ENCODE results near the gene FUBP1. TPM values are rescaled to one million over a fixed set of nuclear protein-coding genes. Genes with fewer than 3 reads are reported as not detected.

FUBP1 gene
- total RNA-seq, 1 donor from 2014 or later: 243 TPM

DNA sequence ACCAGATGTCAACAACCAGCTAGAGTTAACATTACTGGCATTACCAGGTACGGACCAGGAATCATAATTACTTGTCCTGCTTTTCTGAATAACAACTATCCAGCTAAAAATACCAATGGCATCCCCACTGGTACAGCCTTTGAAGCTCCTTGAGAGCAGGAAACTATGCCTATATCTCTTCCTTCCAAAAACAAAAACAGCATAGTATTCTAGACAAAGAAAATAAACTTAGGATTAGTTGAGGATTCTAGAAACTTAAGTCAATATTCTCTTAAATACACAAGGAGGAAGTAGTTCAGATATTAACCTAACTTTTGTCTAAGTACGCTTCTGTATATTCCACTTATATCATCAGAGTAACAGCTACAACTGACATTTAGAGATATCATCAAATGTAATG, 3.0 kb downstream of the FUBP1 start:
- H3K27ac Mint-ChIP-seq (ENCODE audit: unreplicated experiment): no peak overlapping the region
- H3K4me3 Mint-ChIP-seq (ENCODE audit: unreplicated experiment): peak overlapping the region; percentile 86
- peaks cover 28% of the 10 kb centered on the region for H3K4me1 Mint-ChIP-seq (ENCODE audit: low read depth, unreplicated experiment)
- no peak for DNase-seq
- peaks cover 6% of the 10 kb centered on the region for H3K9me3 Mint-ChIP-seq (ENCODE audit: unreplicated experiment)
- TF ChIP-seq, protein P1, sequence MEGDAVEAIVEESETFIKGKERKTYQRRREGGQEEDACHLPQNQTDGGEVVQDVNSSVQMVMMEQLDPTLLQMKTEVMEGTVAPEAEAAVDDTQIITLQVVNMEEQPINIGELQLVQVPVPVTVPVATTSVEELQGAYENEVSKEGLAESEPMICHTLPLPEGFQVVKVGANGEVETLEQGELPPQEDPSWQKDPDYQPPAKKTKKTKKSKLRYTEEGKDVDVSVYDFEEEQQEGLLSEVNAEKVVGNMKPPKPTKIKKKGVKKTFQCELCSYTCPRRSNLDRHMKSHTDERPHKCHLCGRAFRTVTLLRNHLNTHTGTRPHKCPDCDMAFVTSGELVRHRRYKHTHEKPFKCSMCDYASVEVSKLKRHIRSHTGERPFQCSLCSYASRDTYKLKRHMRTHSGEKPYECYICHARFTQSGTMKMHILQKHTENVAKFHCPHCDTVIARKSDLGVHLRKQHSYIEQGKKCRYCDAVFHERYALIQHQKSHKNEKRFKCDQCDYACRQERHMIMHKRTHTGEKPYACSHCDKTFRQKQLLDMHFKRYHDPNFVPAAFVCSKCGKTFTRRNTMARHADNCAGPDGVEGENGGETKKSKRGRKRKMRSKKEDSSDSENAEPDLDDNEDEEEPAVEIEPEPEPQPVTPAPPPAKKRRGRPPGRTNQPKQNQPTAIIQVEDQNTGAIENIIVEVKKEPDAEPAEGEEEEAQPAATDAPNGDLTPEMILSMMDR (IDR thresholded peaks at IDR 0.05; ENCODE audit: partially characterized antibody, unreplicated experiment): no peak
- H3K36me3 Mint-ChIP-seq (ENCODE audit: unreplicated experiment): no peaks in the 10 kb centered on the region
- H3K27me3 Mint-ChIP-seq (ENCODE audit: unreplicated experiment): peaks cover 8% of the 10 kb centered on the region

DNA sequence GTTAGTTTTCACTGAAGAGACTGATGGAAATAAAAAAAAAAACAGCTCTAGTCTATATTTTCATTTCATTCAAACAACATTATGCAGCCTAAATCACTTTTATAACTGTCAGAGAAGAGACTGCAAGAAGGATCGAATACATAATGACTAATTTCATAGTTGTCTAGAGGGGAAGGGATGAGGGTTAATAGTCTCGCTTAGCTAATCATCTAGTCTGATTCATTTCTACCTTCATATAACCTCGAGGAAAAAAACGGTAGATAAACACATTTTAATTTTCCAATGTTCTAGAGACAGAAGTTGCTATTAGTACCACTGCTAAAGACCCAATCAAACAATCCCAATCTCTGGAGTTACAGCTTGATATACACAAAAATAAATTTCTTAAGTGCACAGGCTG, 3.5 kb downstream of the FUBP1 start:
- H3K9me3 Mint-ChIP-seq (ENCODE audit: unreplicated experiment): peaks cover 6% of the 10 kb centered on the region
- no peak for DNase-seq
- peaks cover 25% of the 10 kb centered on the region for H3K4me1 Mint-ChIP-seq (ENCODE audit: low read depth, unreplicated experiment)
- H3K36me3 Mint-ChIP-seq (ENCODE audit: unreplicated experiment): no peaks in the 10 kb centered on the region
- peak overlapping the region; percentile 86 for H3K4me3 Mint-ChIP-seq (ENCODE audit: unreplicated experiment)
- H3K27me3 Mint-ChIP-seq (ENCODE audit: unreplicated experiment): peaks cover 6% of the 10 kb centered on the region
- TF ChIP-seq, protein P1 (IDR thresholded peaks at IDR 0.05; ENCODE audit: partially characterized antibody, unreplicated experiment): no peak
- peak overlapping the region; percentile 33 for H3K27ac Mint-ChIP-seq (ENCODE audit: unreplicated experiment)

DNA sequence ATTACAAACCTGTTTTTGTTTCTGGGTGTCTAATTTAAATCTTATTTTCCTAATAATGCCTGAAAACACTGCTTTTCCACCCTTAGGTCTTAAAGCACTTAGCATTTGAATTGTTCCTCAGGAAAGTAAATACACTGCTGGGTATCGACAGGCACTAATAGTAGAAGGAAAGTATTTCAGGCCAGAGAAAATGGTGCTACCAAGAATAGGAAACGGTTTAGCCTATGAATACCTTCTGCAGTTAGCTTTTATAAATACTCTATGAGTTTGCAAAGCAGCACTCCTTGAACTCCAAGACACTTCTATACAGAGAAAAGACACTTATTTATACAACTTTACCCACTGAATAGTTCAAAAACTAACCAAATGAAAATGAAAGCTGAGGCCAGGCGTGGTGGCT, 6.8 kb downstream of the FUBP1 start:
- Mint-ChIP-seq H3K4me3 (ENCODE audit: unreplicated experiment) (no peak overlapping the region), H3K27ac (ENCODE audit: unreplicated experiment) (no peak overlapping the region), H3K4me1 (ENCODE audit: low read depth, unreplicated experiment) (peaks cover 23% of the 10 kb centered on the region), H3K9me3 (ENCODE audit: unreplicated experiment) (no peaks in the 10 kb centered on the region), H3K27me3 (ENCODE audit: unreplicated experiment) (peaks cover 1% of the 10 kb centered on the region), H3K36me3 (ENCODE audit: unreplicated experiment) (no peaks in the 10 kb centered on the region)
- TF ChIP-seq, protein P1 (IDR thresholded peaks at IDR 0.05; ENCODE audit: partially characterized antibody, unreplicated experiment): no peak
- DNase-seq: no peak

DNA sequence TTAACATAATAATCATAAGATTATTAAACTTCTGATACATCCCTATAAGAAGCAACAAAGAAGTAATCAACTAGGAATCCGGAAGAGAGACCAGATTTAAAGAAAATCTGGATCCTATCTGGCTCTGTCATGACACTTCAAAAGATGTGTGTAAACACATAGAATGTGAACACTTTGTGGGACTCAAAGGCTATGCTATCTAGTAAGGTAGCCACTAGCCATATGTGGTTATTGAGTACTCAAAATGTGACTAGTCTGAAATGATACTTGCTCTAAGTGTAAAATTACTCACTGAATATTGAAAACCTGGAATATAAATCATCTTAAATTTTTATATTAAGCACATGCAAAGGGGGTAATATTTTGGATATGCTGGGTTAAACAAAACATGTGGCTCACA, 8.7 kb downstream of the FUBP1 start:
- Mint-ChIP-seq H3K4me1 (ENCODE audit: low read depth, unreplicated experiment) (peaks cover 8% of the 10 kb centered on the region), H3K27ac (ENCODE audit: unreplicated experiment) (no peak overlapping the region), H3K9me3 (ENCODE audit: unreplicated experiment) (no peaks in the 10 kb centered on the region), H3K4me3 (ENCODE audit: unreplicated experiment) (no peak overlapping the region), H3K36me3 (ENCODE audit: unreplicated experiment) (no peaks in the 10 kb centered on the region), H3K27me3 (ENCODE audit: unreplicated experiment) (peaks cover 3% of the 10 kb centered on the region)
- TF ChIP-seq, protein P1 (IDR thresholded peaks at IDR 0.05; ENCODE audit: partially characterized antibody, unreplicated experiment): no peak
- DNase-seq: no peak

DNA sequence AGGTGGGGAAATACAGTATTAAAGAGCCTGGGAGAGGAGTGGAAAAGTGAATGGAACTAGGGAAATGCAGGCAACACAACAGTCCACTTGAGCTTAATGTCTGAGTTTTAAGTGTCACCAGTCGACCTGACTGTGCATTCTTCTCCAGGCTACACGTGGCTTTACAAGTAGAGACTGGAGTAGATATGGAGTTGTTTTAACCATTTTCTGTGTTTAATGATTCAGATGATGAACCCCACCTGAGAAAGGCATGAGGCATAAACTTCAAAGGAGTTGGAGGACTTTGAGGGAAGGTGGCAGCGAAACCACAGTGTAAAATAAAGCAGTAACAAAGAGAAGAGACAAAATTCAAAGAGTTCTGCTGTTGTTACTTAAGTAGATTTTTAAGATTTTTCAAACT, 12.6 kb downstream of the FUBP1 start:
- Mint-ChIP-seq H3K27me3 (ENCODE audit: unreplicated experiment) (peaks cover 3% of the 10 kb centered on the region), H3K36me3 (ENCODE audit: unreplicated experiment) (no peaks in the 10 kb centered on the region), H3K27ac (ENCODE audit: unreplicated experiment) (no peak overlapping the region), H3K9me3 (ENCODE audit: unreplicated experiment) (no peaks in the 10 kb centered on the region), H3K4me1 (ENCODE audit: low read depth, unreplicated experiment) (no peaks in the 10 kb centered on the region), H3K4me3 (ENCODE audit: unreplicated experiment) (no peak overlapping the region)
- TF ChIP-seq, protein P1 (IDR thresholded peaks at IDR 0.05; ENCODE audit: partially characterized antibody, unreplicated experiment): no peak
- DNase-seq: no peak

Measured in glutamatergic neuron (in vitro differentiated cells).